Stimulated activated CD8-positive, alpha-beta memory T cell treated with anti-CD3 and anti-CD28 coated beads, Interleukin-4, amount 100 ng/mL, for 24 hours (primary cell): ENCODE measurements around the gene ZNF561.
"Not testable (repeated sequence)": the region's sequence is repeated elsewhere in the genome, so short reads cannot be mapped to it uniquely, and the experiment has no call there.

Experiments
- DNase-seq: peaks from one replicate; pipeline ENCODE4 v3.0.0-alpha.2; 2020; ENCODE audit warnings: low read depth

The ZNF561 gene

GRCh38 chr19:9621156-9622037, at the start of gene ZNF561:
ZNF561 (minus strand) TSS chr19:9621232; CDS start chr19:9619456, 1,776 bp downstream.
- DNase-seq = peak; percentile 82

DNA sequence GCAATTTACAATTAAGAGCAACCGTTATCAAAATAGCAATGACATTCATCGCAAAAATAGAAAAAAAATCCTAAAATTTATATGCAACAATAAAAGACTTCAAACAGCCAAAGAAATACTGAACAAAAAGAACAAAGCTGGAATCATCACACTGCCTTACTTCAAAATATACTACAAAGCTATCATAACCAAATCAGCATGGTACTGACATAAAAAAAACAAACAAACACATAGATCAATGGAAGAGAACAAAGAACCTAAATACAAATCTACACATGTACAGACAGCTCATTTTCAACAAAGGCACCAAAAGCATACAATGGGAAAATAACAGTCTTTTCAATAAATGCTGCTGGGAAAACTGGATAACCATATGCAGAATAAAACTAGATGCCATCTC, 47.5 kb upstream of the ZNF561 start:
- DNase-seq = no peak

- no peak for DNase-seq
These were observed 46.9 kb upstream of the ZNF561 start for GRCh38 chr19:9667898-9668297.

GRCh38 chr19:9658769-9659168, 37.7 kb upstream of the ZNF561 start:
- no peak for DNase-seq

DNA sequence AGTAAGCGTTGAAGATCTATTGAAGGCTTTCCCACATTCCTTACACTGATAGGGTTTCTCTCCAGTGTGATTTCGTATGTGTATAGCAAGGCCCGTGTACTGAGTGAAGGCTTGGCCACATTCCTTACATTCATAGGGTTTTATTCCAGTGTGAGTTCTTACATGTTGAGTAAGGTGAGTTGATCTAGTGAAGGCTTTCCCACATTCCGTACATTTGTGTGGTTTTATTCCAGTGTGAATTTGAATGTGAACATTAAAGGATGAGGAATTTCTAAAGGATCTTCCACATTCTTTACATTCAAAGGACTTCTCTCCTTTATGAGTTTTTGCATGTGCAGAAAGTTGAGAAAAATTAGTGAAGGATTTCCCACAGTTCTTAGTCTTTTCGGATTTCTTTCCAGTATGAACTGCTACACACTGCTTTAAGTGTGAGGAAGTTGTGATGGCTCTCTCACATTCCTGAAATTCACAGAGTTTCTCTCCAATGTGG, 32.1 kb upstream of the ZNF561 start:
- not testable (repeated sequence) for DNase-seq

DNA sequence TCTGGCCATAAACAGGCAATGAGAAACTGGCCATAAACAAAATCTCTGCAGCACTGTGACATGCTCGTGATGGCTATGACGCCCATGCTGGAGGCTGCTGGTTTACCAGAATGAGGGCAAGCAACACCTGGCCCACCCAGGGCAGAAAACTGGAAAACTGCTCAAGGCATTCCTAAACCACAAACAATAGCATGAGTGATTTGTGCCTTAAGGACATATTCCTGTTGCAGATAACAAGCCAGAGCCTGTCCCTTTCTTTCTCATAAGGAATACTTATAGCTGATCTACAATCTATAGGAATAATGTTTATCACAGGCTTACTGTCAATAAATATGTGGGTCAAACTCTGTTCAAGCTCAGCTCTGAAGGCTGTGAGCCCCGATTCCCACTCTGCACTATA, 30.4 kb upstream of the ZNF561 start:
- DNase-seq = not testable (repeated sequence)

GRCh38 chr19:9650345-9650744, 29.3 kb upstream of the ZNF561 start:
- DNase-seq = no peak

DNA sequence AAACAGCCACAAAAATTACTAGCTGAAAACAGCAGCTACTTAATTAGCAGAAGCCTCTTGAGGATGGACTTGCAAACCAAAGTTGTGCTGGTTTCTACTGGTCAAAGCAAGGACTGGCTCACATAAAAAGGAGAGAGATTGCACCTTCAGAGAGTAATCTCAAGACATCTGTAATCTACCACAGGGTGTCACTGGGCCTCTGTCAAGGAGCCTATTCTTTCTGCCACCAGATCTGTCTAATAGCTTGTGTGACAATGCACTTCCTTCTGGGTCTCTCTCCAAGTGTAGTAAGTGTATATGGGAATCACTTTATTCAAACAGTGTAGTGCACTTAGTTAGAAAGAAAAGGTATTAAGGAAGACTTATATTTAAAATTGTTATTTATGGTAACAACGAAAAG, 24.4 kb upstream of the ZNF561 start:
- DNase-seq = no peak

- DNase-seq = no peak
These were observed 23.4 kb upstream of the ZNF561 start for GRCh38 chr19:9644472-9644871.

GRCh38 chr19:9641810-9642209, 20.8 kb upstream of the ZNF561 start:
- no peak for DNase-seq

DNA sequence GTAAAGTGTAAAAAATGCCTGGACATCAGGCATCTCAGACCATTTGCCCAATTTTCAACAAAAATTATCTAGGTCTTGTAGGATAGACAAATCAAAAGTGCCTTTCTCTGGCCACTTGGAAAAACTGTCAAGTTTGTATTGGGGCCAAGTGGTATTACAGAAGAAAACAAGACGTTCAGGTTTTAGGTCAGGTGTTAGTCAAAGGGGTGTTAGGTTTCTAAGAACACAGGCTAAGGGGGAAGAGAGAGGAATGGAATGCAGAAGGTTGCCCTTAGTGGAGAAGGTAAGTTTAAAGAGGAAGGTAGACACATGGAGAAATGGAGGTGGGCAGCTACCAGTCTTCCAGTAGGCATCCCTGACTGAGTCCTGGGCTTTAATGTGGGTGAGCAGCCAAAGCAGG, 19.9 kb upstream of the ZNF561 start:
- no peak for DNase-seq

GRCh38 chr19:9636018-9636417, 15.0 kb upstream of the ZNF561 start:
- DNase-seq = no peak

DNA sequence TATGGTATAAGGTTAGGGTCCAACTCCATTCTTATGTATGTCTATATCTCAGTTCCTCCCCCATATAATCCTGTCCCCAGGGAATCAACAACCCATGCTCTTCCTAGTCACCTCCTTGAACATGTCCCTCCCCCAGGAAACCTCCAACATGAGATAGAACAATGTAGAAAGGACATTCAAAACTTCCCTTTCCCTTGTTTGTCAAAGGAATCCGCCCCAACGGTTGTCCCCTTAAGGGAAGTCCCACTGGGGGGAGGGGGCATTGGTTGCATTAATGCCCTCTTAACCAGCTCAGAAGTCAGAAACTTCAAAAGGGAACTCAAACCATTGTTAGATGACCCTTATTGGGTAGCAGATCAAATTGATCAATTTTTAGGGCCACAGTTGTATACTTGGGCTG, 6.8 kb upstream of the ZNF561 start:
- no peak for DNase-seq

GRCh38 chr19:9622531-9622930, 1.5 kb upstream of the ZNF561 start:
- no peak for DNase-seq

GRCh38 chr19:9620842-9621155, 233 bp downstream of the ZNF561 start:
- no peak for DNase-seq

DNA sequence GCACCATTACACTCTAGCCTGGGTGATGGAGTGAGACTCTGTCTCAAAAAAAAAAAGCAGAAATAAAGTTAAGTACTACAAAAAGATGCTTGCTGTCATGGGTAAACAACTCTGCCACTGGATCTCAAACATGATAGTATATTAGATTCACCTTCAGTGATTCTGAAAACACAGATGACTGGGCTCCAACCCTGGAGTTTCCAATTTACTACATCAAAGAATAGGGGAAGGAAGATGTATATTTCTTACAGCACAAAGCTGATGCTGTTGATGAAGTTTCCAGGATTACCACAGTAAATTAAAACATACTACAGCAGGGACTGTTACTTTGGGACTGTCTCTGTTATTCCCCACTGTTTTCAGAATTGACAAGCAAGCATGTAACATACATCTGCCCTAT, 5.2 kb downstream of the ZNF561 start:
- DNase-seq = no peak

GRCh38 chr19:9610484-9611113, 10.4 kb downstream of the ZNF561 start:
- DNase-seq = no peak

DNA sequence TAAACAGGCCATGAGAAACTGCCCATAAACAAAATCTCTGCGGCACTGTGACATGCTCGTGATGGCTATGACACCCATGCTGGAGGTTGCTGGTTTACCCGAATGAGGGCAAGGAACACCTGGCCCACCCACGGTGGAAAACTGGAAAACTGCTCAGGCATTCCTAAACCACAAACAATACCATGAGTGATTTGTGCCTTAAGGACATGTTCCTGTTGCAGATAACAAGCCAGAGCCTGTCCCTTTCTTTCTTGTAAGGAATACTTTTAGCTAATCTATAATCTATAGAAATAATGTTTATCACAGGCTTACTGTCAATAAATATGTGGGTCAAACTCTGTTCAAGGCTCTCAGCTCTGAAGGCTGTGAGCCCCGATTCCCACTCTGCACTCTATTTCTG, 12.1 kb downstream of the ZNF561 start:
- no peak for DNase-seq

- no peak for DNase-seq
These were observed 24.0 kb downstream of the ZNF561 start for GRCh38 chr19:9597027-9597426.

DNA sequence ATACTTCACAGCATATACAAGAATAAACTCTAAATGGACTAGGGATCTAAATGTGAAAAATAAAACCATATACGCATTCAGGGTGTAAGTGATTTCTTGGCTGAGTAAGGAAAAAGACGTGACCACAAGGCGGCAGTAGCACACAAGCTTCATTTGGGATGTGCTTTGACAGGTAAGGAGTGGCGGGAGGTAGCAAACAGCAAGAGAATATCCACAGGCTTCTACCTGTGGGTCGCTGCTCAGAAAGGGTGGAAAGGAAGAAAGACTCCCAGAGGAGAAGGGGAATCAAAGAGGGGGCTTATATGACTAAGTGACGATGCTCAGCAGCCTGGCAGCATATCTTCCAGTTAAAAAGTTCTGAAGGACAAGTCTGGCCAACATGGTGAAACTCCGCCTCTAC, 34.3 kb downstream of the ZNF561 start:
- peak; percentile 67 for DNase-seq

- peak; percentile 75 for DNase-seq
These were observed 36.8 kb downstream of the ZNF561 start, which contains the start of gene ZNF121 for GRCh38 chr19:9584073-9584833. ZNF121 (minus strand) TSS chr19:9584504; CDS start chr19:9568097, 16,407 bp downstream.

- DNase-seq = not testable (repeated sequence)
These were observed 38.8 kb downstream of the ZNF561 start for GRCh38 chr19:9582081-9582725.
